ENCODE data around the gene DCXR.

The DCXR gene

GRCh38 chr17:82016061-82016874 lies 21.2 kb downstream of the DCXR start:
- no peaks in the 10 kb centered on the region for H3K27me3 ChIP-seq (ENCODE audit: control insufficient read depth, insufficient read depth, low read length)
- no peak overlapping the region for H3K27ac ChIP-seq (ENCODE audit: low read length)
- H3K36me3 ChIP-seq (ENCODE audit: control insufficient read depth, low read depth, low read length): peaks cover 6% of the 10 kb centered on the region
- H3K9ac ChIP-seq (ENCODE audit: low read length): no peak overlapping the region
- H3K9me3 ChIP-seq (ENCODE audit: control insufficient read depth, low read depth, low read length): no peaks in the 10 kb centered on the region
- H3K4me3 ChIP-seq (ENCODE audit: low read length): no peak overlapping the region
- no peaks in the 10 kb centered on the region for H3K4me1 ChIP-seq (ENCODE audit: control insufficient read depth, low read depth, low read length)

GRCh38 chr17:82015311-82015971 lies 22.1 kb downstream of the DCXR start:
- Histone ChIP-seq H3K9ac (ENCODE audit: low read length) (no peak overlapping the region), H3K27ac (ENCODE audit: low read length) (no peak overlapping the region), H3K36me3 (ENCODE audit: control insufficient read depth, low read depth, low read length) (peaks cover 6% of the 10 kb centered on the region)

GRCh38 chr17:82014971-82015310 lies 22.6 kb downstream of the DCXR start:
- no peaks in the 10 kb centered on the region for H3K9me3 ChIP-seq (ENCODE audit: control insufficient read depth, low read depth, low read length)
- no peak overlapping the region for H3K4me3 ChIP-seq (ENCODE audit: low read length)
- peaks cover 6% of the 10 kb centered on the region for H3K36me3 ChIP-seq (ENCODE audit: control insufficient read depth, low read depth, low read length)
- H3K27ac ChIP-seq (ENCODE audit: low read length): no peak overlapping the region
- no peak overlapping the region for H3K9ac ChIP-seq (ENCODE audit: low read length)
- no peaks in the 10 kb centered on the region for H3K4me1 ChIP-seq (ENCODE audit: control insufficient read depth, low read depth, low read length)
- no peaks in the 10 kb centered on the region for H3K27me3 ChIP-seq (ENCODE audit: control insufficient read depth, insufficient read depth, low read length)

More at GRCh38 chr17:82015311-82015971, 22.1 kb downstream of the DCXR start:
- H3K27me3 ChIP-seq (ENCODE audit: control insufficient read depth, insufficient read depth, low read length): no peaks in the 10 kb centered on the region
- H3K9me3 ChIP-seq (ENCODE audit: control insufficient read depth, low read depth, low read length): no peaks in the 10 kb centered on the region
- no peak overlapping the region for H3K4me3 ChIP-seq (ENCODE audit: low read length)
- H3K4me1 ChIP-seq (ENCODE audit: control insufficient read depth, low read depth, low read length): no peaks in the 10 kb centered on the region

- H3K27me3 ChIP-seq (ENCODE audit: control insufficient read depth, insufficient read depth, low read length): no peaks in the 10 kb centered on the region
- peaks cover 6% of the 10 kb centered on the region for H3K36me3 ChIP-seq (ENCODE audit: control insufficient read depth, low read depth, low read length)
- H3K4me1 ChIP-seq (ENCODE audit: control insufficient read depth, low read depth, low read length): no peaks in the 10 kb centered on the region
- H3K9ac ChIP-seq (ENCODE audit: low read length): no peak overlapping the region
- no peaks in the 10 kb centered on the region for H3K9me3 ChIP-seq (ENCODE audit: control insufficient read depth, low read depth, low read length)
- H3K27ac ChIP-seq (ENCODE audit: low read length): no peak overlapping the region
- H3K4me3 ChIP-seq (ENCODE audit: low read length): no peak overlapping the region
Observed at GRCh38 chr17:82014432-82014831, 23.1 kb downstream of the DCXR start.

- H3K9me3 ChIP-seq (ENCODE audit: control insufficient read depth, low read depth, low read length): no peaks in the 10 kb centered on the region
- H3K27me3 ChIP-seq (ENCODE audit: control insufficient read depth, insufficient read depth, low read length): no peaks in the 10 kb centered on the region
- no peak overlapping the region for H3K9ac ChIP-seq (ENCODE audit: low read length)
- no peak overlapping the region for H3K4me3 ChIP-seq (ENCODE audit: low read length)
- peaks cover 6% of the 10 kb centered on the region for H3K36me3 ChIP-seq (ENCODE audit: control insufficient read depth, low read depth, low read length)
- H3K4me1 ChIP-seq (ENCODE audit: control insufficient read depth, low read depth, low read length): no peaks in the 10 kb centered on the region
- H3K27ac ChIP-seq (ENCODE audit: low read length): no peak overlapping the region
Observed at GRCh38 chr17:82013772-82014321, 23.6 kb downstream of the DCXR start.

GRCh38 chr17:82013341-82013740 lies 24.2 kb downstream of the DCXR start:
- Histone ChIP-seq H3K4me1 (ENCODE audit: control insufficient read depth, low read depth, low read length) (no peaks in the 10 kb centered on the region), H3K27me3 (ENCODE audit: control insufficient read depth, insufficient read depth, low read length) (no peaks in the 10 kb centered on the region), H3K36me3 (ENCODE audit: control insufficient read depth, low read depth, low read length) (peaks cover 1% of the 10 kb centered on the region), H3K4me3 (ENCODE audit: low read length) (no peak overlapping the region), H3K9ac (ENCODE audit: low read length) (no peak overlapping the region), H3K9me3 (ENCODE audit: control insufficient read depth, low read depth, low read length) (no peaks in the 10 kb centered on the region), H3K27ac (ENCODE audit: low read length) (no peak overlapping the region)

- no peaks in the 10 kb centered on the region for H3K27me3 ChIP-seq (ENCODE audit: control insufficient read depth, insufficient read depth, low read length)
- no peak overlapping the region for H3K27ac ChIP-seq (ENCODE audit: low read length)
- no peaks in the 10 kb centered on the region for H3K9me3 ChIP-seq (ENCODE audit: control insufficient read depth, low read depth, low read length)
- no peaks in the 10 kb centered on the region for H3K36me3 ChIP-seq (ENCODE audit: control insufficient read depth, low read depth, low read length)
- no peak overlapping the region for H3K4me3 ChIP-seq (ENCODE audit: low read length)
- H3K4me1 ChIP-seq (ENCODE audit: control insufficient read depth, low read depth, low read length): no peaks in the 10 kb centered on the region
- no peak overlapping the region for H3K9ac ChIP-seq (ENCODE audit: low read length)
Observed at GRCh38 chr17:82012640-82013295, 24.7 kb downstream of the DCXR start.

GRCh38 chr17:82012261-82012639 lies 25.2 kb downstream of the DCXR start:
- H3K27ac ChIP-seq (ENCODE audit: low read length): no peak overlapping the region
- H3K4me3 ChIP-seq (ENCODE audit: low read length): no peak overlapping the region
- H3K36me3 ChIP-seq (ENCODE audit: control insufficient read depth, low read depth, low read length): no peaks in the 10 kb centered on the region
- H3K27me3 ChIP-seq (ENCODE audit: control insufficient read depth, insufficient read depth, low read length): no peaks in the 10 kb centered on the region
- no peaks in the 10 kb centered on the region for H3K9me3 ChIP-seq (ENCODE audit: control insufficient read depth, low read depth, low read length)
- H3K4me1 ChIP-seq (ENCODE audit: control insufficient read depth, low read depth, low read length): no peaks in the 10 kb centered on the region
- no peak overlapping the region for H3K9ac ChIP-seq (ENCODE audit: low read length)

- no peaks in the 10 kb centered on the region for H3K27me3 ChIP-seq (ENCODE audit: control insufficient read depth, insufficient read depth, low read length)
- H3K36me3 ChIP-seq (ENCODE audit: control insufficient read depth, low read depth, low read length): no peaks in the 10 kb centered on the region
- H3K4me1 ChIP-seq (ENCODE audit: control insufficient read depth, low read depth, low read length): no peaks in the 10 kb centered on the region
- H3K27ac ChIP-seq (ENCODE audit: low read length): no peak overlapping the region
- no peak overlapping the region for H3K4me3 ChIP-seq (ENCODE audit: low read length)
- no peaks in the 10 kb centered on the region for H3K9me3 ChIP-seq (ENCODE audit: control insufficient read depth, low read depth, low read length)
- no peak overlapping the region for H3K9ac ChIP-seq (ENCODE audit: low read length)
Observed at GRCh38 chr17:82011617-82012187, 25.8 kb downstream of the DCXR start.

- H3K9ac ChIP-seq (ENCODE audit: low read length): no peak overlapping the region
- H3K27me3 ChIP-seq (ENCODE audit: control insufficient read depth, insufficient read depth, low read length): no peaks in the 10 kb centered on the region
- no peaks in the 10 kb centered on the region for H3K9me3 ChIP-seq (ENCODE audit: control insufficient read depth, low read depth, low read length)
- no peak overlapping the region for H3K27ac ChIP-seq (ENCODE audit: low read length)
- H3K4me3 ChIP-seq (ENCODE audit: low read length): no peak overlapping the region
- H3K36me3 ChIP-seq (ENCODE audit: control insufficient read depth, low read depth, low read length): no peaks in the 10 kb centered on the region
- H3K4me1 ChIP-seq (ENCODE audit: control insufficient read depth, low read depth, low read length): no peaks in the 10 kb centered on the region
Observed at GRCh38 chr17:82010575-82011525, 26.6 kb downstream of the DCXR start.

Data from iPS-18a (cell line).